GM10847 (cell line): ENCODE results near the gene RBM4.

Experiments
- POLR2A ChIP-seq: IDR thresholded peaks from 2 replicates; pipeline ENCODE4 v1.6.1; 2011; ENCODE audit not compliant: insufficient read length; ENCODE audit errors: extremely low read depth

The RBM4 gene

DNA sequence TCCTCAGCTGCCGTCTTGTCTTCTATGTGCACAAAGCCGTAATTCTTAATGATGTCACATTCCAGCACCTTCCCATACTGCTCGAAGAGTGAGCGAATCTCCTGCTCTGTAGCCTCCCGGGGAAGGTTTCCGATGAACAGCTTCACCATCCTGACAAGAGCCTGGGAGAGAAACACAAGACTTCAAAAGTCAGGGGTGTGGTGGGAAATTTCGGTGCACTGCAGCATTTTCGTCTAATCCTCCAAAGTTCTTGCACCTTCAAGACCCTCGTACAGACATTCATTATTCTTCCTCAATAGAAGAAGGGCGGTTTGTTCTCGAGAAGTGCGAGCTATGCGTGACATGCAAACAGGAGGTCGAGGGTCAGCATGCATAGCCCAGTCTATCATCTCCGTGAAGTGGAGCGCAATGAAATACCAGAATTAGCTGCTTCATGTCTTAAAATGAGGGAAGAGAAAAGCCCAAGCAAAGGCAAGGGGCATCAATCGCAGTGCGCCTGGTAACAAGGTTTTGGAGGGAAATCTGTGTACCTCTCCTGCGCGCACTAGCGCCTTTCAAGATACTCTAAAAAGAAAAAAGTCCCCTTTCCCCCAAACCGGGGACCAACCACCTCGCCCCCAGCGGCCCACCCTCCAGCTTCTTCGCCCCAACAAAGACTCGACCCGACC is 38.6 kb downstream of the RBM4 start:
- TF ChIP-seq POLR2A = no peak

DNA sequence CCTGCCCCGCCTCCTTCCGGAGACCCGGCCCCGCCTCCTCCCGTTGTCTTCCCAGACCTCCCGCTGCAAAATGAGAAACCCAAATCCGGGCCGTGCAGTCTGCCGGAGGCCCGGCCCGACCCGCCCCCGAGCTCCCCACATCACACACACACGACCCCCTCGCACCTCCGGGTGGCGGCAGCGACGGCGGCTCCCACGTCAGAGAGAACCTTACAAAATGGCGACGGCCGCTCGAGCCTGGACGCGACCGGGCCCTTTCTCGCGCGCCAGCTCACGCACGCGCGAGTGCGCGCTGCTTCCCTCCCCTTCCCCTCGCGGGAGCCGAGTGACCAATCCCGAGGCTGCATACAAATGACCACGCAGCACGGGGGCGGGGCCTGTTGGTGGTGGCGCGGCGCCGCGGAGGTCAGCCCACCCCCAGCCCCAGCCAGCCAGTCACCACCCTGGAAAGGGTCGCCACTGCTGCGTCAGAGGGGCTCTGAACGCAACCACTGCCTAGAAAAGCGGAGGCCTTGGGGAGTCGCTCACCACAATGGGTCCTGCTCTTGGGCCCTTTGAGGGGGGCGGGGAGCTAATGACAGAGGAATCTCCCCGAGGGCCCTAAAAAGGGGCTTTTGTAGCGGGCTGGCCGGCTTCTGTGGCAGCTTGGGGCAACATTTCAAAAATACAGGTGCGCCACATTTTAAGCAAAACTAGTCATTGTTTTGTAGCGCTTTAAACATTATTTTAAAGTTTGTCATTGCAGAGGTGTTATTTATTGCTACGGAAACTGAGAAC is 39.3 kb downstream of the RBM4 start, which contains the start of gene RBM4B:
TSS of gene RBM4B (minus strand) at position 289 of the 777 bp plus-strand sequence. CDS start 808 bp downstream, outside the sequence.
- TF ChIP-seq POLR2A = peak; percentile 79

DNA sequence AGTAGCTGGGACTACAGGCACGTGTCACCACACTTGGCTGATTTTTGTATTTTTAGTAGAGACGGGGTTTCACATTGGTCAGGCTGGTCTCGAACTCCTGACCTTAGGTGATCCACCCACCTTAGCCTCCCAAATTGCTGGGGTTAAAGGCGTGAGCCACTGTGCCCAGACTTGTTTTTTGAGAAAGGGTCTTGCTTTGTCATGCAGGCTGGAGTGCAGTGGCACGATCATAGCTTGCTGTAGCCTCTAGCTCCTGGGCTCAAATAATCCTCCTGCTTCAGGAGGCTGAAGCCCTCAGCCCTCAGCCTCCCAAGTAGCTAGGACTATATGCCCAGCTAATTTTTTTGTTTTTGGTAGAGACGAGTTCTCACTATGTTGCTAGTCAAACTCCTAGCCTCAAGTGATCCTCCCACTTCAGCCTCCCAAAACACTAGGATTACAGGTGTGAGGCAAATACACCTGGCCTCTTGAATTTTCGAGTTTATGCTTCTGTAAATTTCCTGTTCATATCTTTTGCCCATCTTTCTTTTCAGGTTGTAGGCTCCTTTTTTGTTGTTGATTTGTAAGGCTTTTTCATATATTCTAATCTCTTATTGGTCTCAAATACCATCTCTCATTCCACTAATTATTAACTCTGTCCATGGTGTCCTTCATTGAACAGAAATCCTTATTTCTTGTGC is 42.6 kb downstream of the RBM4 start:
- TF ChIP-seq POLR2A = no peak

DNA sequence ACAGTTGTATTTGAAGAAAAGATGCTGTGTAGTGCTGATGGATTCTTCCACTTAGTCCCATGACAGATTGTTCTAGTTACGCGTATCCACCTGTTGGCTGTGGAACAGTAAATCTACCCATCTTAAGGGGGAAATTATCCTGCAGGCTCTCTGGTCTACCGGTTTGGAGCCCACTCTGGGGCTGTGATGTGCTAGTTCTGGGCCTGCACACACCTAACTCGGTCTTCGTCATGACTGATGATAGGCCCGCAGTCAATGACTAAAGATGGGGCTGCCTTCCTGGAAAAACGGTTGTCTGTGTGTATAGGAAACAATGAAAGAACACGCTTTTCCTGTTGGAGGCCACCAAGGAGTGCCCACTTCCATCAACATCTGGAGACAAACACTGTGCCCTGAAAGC is 45.4 kb downstream of the RBM4 start:
- no peak for TF ChIP-seq POLR2A

DNA sequence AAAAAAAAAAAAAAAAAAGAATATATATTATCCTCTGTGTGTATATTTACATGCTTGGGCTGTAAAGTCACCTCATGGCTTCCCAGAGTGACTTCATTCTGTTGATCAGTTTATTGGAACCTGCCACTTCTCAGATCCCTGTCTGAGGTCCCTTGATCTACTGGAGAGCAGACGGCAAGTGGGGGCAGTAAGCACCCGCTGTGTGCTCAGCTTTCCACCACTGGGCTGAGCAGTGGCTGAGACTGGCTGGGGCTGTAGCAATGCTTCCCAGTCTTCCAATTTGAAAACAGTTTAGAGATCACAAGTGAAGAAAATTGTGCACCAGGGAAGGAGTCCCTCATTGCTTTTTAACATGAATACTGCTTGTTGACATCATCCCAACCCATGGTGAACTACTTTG is 46.1 kb downstream of the RBM4 start:
- no peak for TF ChIP-seq POLR2A

DNA sequence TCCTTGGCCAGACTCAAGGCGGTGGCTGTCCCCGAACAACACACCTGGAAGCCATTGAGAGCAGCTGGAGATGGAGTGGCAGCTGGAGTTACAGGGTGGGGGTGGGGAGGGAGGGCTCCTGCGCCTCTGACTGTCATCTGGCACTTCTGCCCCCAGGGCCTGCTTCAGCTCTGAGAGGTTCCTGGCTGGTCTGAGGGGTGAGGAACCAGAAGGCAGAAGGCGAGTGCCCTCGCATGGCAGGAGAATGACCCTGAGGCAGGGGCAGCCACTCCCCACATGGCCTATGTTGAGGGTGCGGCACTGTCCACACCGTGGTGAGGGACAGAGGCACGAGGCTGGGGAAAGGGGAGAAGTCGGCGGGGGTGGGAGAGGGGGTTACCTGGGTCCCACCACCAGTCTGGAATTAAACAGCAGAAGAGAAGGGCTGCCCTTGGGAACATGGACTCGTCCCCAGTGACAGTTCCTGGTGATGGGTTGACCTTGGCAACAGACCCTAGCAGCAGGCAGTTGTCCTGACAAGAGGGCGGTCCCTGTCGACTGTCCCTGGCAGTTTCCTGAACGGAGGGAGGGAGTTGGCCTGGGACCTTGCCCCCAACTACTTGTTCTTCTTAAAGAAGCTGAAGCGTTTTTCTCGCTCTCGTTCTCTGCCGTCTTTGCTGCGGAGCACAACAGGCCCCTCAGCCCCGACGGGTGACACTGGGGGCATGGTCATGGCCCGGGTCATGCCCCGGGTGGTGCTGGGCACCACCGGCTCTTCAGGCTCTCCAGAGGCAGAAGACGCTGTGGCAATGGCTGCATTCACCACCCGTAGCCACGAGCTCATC is 47.0 kb downstream of the RBM4 start:
- no peak for TF ChIP-seq POLR2A

DNA sequence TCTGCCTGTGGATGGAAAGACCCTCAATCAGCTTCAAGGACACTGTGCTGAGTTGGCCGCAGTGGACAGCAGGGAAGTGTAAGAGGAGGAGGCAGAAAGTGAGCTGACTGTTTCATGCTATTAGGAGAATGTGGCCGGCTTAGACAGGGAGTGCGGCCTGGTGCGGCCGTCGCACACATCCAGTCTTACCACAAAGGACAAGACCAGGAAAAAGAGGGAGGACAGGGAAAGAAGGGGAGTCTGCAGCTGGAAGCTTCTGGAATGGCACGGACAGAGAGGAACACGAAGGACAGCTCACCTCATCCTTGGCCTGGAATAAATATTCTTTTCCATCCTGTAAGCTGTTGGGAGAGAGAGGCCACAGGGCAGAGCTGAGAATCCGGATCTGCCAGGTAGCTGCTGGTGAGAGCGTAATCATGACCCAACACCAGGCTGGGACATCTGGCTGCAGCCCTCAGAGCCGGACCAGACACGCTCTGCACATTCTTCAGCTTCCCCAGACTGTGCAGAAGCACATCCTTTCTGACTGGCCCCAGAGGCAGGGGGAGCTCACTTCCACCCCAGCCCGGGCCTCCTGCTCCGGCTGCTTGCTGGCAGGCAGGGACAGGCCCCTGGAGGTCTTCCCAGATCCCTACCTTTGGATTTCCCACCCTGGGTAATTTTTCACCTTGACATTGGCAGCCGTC is 47.7 kb downstream of the RBM4 start:
- no peak for TF ChIP-seq POLR2A

DNA sequence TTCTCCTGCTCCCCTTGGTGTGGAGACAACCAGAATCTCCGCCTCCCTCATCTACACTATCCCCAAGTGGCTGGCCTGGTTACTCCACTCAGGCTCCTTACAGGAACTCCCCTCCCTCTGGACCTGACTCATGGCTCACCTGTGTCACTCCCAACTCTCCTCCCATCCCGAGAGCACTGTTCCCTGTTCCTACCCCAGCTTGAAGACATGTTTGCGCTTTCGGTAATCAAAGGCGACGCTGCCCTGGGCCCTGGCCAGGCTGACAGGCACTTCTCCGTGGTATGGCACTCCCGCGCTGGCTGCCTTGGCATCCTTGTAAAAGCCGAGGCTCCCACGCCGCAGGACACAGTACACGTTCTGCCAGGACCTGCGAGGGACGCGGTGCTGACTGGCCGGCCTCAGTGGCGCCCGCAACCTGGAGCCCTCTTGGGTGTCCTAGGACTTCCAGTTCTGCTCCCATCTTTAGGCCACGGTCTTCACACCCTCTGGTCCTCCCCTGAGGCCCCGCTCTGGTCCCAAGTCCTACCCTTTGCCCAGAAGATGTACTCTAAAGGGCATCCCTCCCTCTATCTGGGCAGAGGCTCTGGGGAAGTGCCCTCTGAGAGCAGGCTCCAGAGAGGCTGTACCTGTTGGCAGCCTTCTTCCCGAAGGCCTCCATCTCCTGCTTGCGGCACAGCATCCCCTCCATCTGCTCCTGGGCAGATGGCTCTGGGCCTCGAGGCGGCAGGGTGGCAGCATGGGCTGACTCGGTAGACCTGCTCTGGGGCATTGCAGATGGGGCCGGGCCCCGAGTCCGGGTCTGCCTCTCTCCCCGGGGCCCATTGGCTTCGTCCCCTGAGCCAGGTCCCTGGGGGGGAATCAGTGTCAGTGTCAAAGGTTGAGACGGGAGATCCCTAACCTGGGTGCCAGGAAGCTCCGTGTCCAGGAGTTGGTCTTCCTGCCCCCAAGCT is 48.6 kb downstream of the RBM4 start:
- no peak for TF ChIP-seq POLR2A

DNA sequence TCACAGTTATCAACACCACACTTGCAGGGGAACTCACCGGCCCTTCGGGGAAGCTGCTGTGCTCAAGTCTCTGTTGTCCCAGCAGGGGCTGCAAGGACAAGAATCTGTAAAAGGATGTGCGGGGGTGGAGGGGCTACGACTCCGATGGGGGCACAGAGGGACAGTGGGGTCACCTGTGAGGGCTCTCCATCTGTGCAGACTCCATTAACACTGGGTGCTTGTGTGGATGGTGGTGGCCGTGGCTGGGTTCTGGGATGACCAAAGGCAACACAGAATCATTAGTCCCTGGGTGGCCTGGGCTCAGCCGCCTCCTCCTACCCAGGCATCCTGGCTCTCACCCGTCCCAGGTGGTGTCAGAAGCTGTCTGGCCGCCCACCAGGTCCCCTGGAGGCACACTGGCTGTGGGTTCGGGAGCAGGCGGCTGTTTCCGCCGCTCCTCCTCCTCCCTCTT is 49.4 kb downstream of the RBM4 start:
- TF ChIP-seq POLR2A = no peak

DNA sequence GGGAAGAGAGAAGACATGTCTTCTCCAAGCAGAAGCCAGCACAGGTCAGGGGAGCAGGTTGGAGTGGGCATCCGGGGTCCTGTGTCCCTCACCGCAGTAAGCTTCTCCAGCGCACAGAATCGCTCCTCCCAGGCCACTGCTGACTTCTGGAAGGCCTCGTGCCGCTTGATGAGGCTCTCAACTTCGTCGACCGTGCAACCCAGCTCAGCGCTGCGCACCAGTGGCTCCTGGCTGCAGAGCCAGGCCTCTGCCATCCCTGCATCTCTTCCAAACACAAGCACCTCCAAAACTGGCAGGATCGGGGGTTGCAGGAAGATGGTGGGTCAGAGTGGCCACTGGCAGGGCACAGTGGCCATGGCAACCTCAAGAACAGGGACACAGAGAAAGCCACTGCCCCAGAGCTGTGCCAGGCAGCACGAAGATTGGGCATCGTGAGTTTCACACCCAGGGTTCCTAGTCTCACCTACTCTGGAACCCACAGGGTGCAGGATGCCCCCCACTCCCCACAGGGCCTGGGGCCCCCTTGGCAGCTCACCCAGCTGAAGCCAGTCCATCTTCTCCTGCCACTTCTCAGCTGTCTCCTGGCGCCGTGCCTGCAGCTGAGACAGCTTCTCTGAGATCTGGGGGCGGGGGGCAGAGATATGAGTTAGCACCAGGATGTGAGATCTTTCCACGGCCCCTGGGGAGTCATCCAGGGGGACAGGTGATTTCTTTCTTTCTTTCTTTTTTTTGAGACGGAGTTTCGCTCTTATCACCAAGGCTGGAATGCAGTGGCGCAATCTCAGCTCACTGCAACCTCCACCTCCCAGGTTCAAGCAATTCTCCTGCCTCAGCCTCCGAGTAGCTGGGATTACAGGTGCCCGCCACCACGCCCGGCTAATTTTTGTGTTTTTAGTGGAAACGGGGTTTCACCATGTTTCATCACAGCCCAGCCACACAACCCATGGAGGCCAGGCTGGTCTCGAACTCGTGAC is 50.3 kb downstream of the RBM4 start:
- TF ChIP-seq POLR2A = no peak

DNA sequence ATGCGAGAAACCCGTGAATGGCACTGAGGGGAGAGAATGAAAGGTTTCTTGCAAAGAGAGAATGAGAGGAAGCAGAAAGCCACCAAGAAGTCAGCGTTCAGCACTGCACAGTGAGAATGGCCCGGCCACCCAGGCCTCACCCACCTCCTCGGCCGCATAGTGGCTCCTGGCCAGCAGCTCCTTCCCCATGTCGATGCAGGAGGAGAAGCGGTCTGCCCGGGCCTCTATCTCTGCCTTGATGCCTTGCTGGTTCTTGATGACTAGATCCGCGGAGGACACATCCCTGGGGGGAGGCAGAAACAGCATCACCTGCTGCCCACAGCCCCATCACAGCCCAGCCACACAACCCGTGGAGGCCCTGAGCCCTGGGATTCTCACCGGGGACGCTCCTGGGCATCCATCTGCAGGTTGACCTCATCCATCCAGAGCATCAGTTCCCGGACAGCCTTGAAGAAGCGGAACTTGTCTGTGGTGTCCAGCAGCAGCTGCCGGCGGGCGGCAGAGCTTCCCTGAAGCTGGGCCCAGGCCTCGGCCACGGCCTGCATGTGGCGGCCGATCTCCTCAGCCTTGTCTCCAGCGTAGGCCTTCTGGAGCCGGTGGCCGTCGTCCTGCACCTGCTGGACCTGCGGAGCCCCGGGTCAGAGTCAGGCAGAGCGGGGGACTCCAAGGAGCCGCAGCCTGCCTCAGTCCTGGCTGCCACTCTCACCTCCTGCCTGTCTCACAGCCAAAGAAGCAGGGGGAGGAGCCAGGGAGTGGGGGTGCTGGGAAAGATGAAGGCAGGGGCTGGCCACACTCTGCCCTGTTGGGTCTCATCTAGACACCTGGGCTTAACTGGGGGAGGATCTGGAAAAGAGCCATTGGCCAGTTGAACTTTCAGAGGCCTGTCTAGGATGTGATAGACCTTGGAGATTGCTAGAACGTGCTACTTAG is 51.4 kb downstream of the RBM4 start:
- TF ChIP-seq POLR2A = no peak
